Activated CD8-positive, alpha-beta memory T cell treated with anti-CD3 and anti-CD28 coated beads, Interleukin-2, amount 10 ng/mL, durations not matched to agents 7 days and 5 days (primary cell): ENCODE data around the gene MALRD1. TPM values are rescaled to one million over a fixed set of nuclear protein-coding genes. Genes with fewer than 3 reads are reported as not detected.

ENCODE experiments used
- ATAC-seq: fragments of 150-1000 bp; cut with Tn5 transposase; one replicate; pipeline ENCODE4 v1.10.0; 2021; ENCODE audit warnings: moderate library complexity
- CTCF ChIA-PET: fragments of 350-600 bp; sonication (Branson Sonifier 250); formaldehyde crosslinking; loops from one replicate; lab custom pipeline; 2021; ENCODE audit warnings: antibody characterized with exemption; lab: Charles Lee
- DNase-seq: peaks from one replicate; pipeline ENCODE4 v3.0.0-alpha.2; 2020
- H3K27ac Mint-ChIP-seq: one replicate; pipeline ENCODE4 v1.8.0; 2021; ENCODE audit warnings: mild to moderate bottlenecking, mixed read lengths
- H3K27me3 Mint-ChIP-seq: one replicate; pipeline ENCODE4 v1.8.0; 2021; ENCODE audit warnings: mixed read lengths
- H3K36me3 Mint-ChIP-seq: one replicate; pipeline ENCODE4 v1.8.0; 2021; ENCODE audit warnings: mild to moderate bottlenecking, mixed read lengths
- H3K4me1 Mint-ChIP-seq: one replicate; pipeline ENCODE4 v1.8.0; 2021; ENCODE audit warnings: mixed read lengths
- H3K4me3 Mint-ChIP-seq: one replicate; pipeline ENCODE4 v1.8.0; 2021; ENCODE audit warnings: mild to moderate bottlenecking, moderate library complexity, mixed read lengths
- H3K9me3 Mint-ChIP-seq: one replicate; pipeline ENCODE4 v1.8.0; 2022; ENCODE audit warnings: low read depth, mixed read lengths
- total RNA-seq, 2 experiments: library from RNA; stranded (reverse); gene quantifications; one replicate each; pipeline ENCODE4 v1.2.3, GENCODE V29; 2021

MALRD1 gene
- total RNA-seq, 2 experiments from 2014 or later = not detected

- Mint-ChIP-seq H3K4me1 (no peaks in the 10 kb centered on the region), H3K27ac (no peak overlapping the region), H3K36me3 (no peaks in the 10 kb centered on the region), H3K4me3 (no peak overlapping the region), H3K27me3 (no peaks in the 10 kb centered on the region), H3K9me3 (peaks cover 10% of the 10 kb centered on the region)
- DNase-seq (no peak), ATAC-seq (no peak)
- CTCF ChIA-PET = no interaction called here
Measured at GRCh38 chr10:19704544-19704943, 655.9 kb downstream of the MALRD1 start.

GRCh38 chr10:19705250-19705649 lies 656.6 kb downstream of the MALRD1 start:
- DNase-seq (no peak), ATAC-seq (no peak)
- Mint-ChIP-seq H3K27ac (no peak overlapping the region), H3K4me3 (no peak overlapping the region), H3K4me1 (no peaks in the 10 kb centered on the region), H3K9me3 (peaks cover 10% of the 10 kb centered on the region), H3K27me3 (no peaks in the 10 kb centered on the region), H3K36me3 (no peaks in the 10 kb centered on the region)
- CTCF ChIA-PET = no interaction called here

- CTCF ChIA-PET = no interaction called here
- no peak overlapping the region for H3K4me3 Mint-ChIP-seq
- H3K27ac Mint-ChIP-seq = no peak overlapping the region
- no peaks in the 10 kb centered on the region for H3K4me1 Mint-ChIP-seq
- no peaks in the 10 kb centered on the region for H3K27me3 Mint-ChIP-seq
- no peak for ATAC-seq
- H3K9me3 Mint-ChIP-seq = peaks cover 18% of the 10 kb centered on the region
- no peak for DNase-seq
- H3K36me3 Mint-ChIP-seq = no peaks in the 10 kb centered on the region
Measured at GRCh38 chr10:19706904-19707303, 658.3 kb downstream of the MALRD1 start.

- DNase-seq = no peak
- Mint-ChIP-seq H3K9me3 (peaks cover 16% of the 10 kb centered on the region), H3K36me3 (no peaks in the 10 kb centered on the region), H3K27ac (no peak overlapping the region), H3K4me3 (no peak overlapping the region), H3K4me1 (no peaks in the 10 kb centered on the region), H3K27me3 (no peaks in the 10 kb centered on the region)
- CTCF ChIA-PET = no interaction called here
- no peak for ATAC-seq
Measured at GRCh38 chr10:19707376-19707775, 658.8 kb downstream of the MALRD1 start.

DNA sequence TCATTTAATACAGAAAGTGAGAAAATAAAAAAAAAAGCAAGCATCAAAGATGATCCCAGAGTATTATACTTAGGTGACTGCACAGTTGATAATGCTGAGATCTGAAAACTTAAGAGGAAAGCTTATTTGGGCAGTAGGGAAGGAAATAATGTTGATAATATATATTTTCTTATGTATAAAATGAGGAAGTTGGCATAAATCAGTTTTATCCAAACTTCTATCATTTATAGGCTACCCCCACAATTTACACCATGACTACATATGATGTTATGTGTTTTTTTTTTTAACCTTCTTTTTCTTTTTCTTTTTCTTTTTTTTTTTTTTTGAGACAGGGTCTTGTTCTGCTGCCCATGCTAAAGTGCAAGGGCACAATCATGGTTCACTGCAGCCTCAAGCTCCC lies 659.4 kb downstream of the MALRD1 start:
- DNase-seq (no peak), ATAC-seq (no peak)
- Mint-ChIP-seq H3K4me1 (no peaks in the 10 kb centered on the region), H3K27ac (no peak overlapping the region), H3K4me3 (no peak overlapping the region), H3K27me3 (no peaks in the 10 kb centered on the region), H3K9me3 (peaks cover 18% of the 10 kb centered on the region), H3K36me3 (no peaks in the 10 kb centered on the region)
- CTCF ChIA-PET = no interaction called here

DNA sequence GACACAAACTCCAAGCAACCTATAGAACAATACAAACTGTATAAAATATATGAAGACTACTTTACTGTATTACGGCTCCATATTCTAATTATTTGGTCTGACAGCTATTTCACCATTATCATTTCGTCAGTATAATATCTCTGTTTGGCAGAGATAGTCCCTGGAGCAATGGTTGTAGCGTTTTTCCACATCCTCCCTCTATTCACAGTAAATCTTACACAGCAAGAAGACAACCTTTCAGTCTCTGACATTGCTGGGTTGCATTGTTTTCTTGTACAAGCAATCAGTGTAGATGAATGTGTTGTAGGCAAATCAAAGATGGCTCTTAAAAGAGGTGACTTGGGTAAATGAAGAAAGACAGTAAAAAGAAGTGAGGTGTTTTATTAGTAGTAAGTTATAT lies 662.0 kb downstream of the MALRD1 start:
- H3K9me3 Mint-ChIP-seq = peaks cover 28% of the 10 kb centered on the region
- CTCF ChIA-PET = no interaction called here
- no peak for DNase-seq
- no peaks in the 10 kb centered on the region for H3K36me3 Mint-ChIP-seq
- no peak for ATAC-seq
- H3K27me3 Mint-ChIP-seq = no peaks in the 10 kb centered on the region
- no peaks in the 10 kb centered on the region for H3K4me1 Mint-ChIP-seq
- no peak overlapping the region for H3K27ac Mint-ChIP-seq
- H3K4me3 Mint-ChIP-seq = no peak overlapping the region

- H3K4me1 Mint-ChIP-seq = no peaks in the 10 kb centered on the region
- H3K4me3 Mint-ChIP-seq = no peak overlapping the region
- DNase-seq = no peak
- H3K9me3 Mint-ChIP-seq = peaks cover 24% of the 10 kb centered on the region
- no peaks in the 10 kb centered on the region for H3K27me3 Mint-ChIP-seq
- H3K36me3 Mint-ChIP-seq = no peaks in the 10 kb centered on the region
- no peak for ATAC-seq
- H3K27ac Mint-ChIP-seq = no peak overlapping the region
- CTCF ChIA-PET = no interaction called here
Measured at GRCh38 chr10:19713159-19713558, 664.6 kb downstream of the MALRD1 start.

DNA sequence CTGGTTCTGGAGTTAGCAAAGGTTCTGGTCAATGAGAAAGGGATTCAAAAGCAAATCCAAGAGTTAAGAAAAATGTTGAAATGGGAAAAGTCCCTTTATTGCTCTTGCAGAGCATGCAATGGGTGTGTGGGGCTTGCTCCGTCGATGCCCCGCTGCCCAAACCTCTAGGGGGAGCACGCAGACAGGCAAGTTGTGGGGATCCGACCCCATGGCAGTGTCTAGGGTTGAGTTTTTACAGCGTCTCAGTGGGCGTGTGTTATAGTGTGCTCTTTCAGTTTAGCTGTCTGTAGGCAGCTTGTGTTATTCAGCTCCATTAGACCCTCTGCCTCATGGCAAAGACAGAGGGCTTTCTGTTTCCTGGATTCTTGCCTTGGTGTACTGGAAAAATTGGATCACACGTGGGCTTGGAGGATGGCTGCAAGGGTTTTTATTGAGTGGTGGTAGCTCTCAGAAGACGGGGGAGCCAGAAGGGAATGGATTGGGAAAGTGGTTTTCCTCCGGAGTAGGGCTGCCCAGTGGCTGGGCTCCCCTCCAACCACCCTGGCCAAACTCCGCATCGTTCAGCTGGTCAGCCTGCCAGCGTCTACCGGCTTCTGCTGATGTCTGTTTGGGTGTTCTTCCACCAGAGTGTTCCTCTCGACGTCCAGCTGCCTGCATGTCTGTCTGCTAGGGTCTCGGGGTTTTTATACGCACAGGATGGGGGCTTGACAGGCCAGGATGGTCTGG lies 665.4 kb downstream of the MALRD1 start:
- Mint-ChIP-seq H3K27me3 (no peaks in the 10 kb centered on the region), H3K4me1 (no peaks in the 10 kb centered on the region), H3K36me3 (no peaks in the 10 kb centered on the region), H3K4me3 (no peak overlapping the region), H3K9me3 (peaks cover 24% of the 10 kb centered on the region), H3K27ac (no peak overlapping the region)
- DNase-seq (no peak), ATAC-seq (no peak)
- CTCF ChIA-PET = no interaction called here

DNA sequence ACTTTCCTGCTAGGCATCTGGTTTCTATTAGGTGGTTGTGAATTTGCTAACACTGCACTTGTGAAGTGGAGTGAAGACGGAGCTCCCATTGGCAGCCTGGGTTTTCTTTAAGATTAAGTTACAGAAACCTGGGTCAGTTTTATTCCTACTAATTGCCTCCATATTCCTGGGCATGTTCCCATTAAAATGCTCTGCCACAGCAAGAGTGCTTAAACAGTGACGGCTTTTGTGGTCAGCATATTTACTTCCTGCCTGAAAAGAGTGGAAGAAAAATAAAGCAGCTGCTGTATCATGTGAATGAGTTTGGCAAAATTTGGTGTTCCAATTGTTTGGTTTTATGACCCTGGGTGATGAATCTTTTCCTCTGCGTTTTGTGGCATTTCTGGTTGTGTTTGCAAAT lies 670.7 kb downstream of the MALRD1 start:
- CTCF ChIA-PET = no interaction called here
- ATAC-seq = no peak
- no peak overlapping the region for H3K27ac Mint-ChIP-seq

GRCh38 chr10:19724287-19724686 lies 675.7 kb downstream of the MALRD1 start:
- Mint-ChIP-seq H3K4me3 (no peak overlapping the region), H3K4me1 (no peaks in the 10 kb centered on the region), H3K27ac (no peak overlapping the region), H3K9me3 (peaks cover 6% of the 10 kb centered on the region), H3K36me3 (no peaks in the 10 kb centered on the region), H3K27me3 (no peaks in the 10 kb centered on the region)
- CTCF ChIA-PET = no interaction called here
- DNase-seq (no peak), ATAC-seq (no peak)

More for the DNA sequence above, 670.7 kb downstream of the MALRD1 start:
- Mint-ChIP-seq H3K4me1 (no peaks in the 10 kb centered on the region), H3K4me3 (no peak overlapping the region), H3K36me3 (no peaks in the 10 kb centered on the region), H3K9me3 (peaks cover 8% of the 10 kb centered on the region), H3K27me3 (no peaks in the 10 kb centered on the region)
- DNase-seq = no peak

DNA sequence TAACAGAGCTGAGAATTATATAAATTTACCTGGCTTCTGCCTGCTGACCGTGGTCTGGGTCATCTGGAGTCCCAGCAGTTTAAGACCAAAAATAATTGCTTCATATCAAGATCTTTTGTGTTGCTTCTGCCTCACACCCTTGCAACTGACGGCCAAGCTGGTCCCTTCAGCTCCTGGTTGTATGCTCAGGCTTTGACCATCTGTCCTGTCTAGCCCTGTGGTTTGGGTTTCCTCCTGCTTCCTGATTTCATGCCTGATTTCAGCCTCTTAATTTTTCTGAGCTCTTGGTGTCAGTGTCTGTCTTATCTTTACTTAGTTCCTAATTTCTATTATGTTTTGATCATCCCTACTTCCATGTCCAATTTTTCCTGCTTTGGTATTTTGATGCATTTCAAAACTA lies 679.8 kb downstream of the MALRD1 start:
- CTCF ChIA-PET = no interaction called here
- Mint-ChIP-seq H3K36me3 (no peaks in the 10 kb centered on the region), H3K9me3 (peaks cover 8% of the 10 kb centered on the region), H3K4me1 (no peaks in the 10 kb centered on the region), H3K4me3 (no peak overlapping the region), H3K27ac (no peak overlapping the region), H3K27me3 (no peaks in the 10 kb centered on the region)
- DNase-seq (no peak), ATAC-seq (no peak)

GRCh38 chr10:19728964-19729363 lies 680.4 kb downstream of the MALRD1 start:
- H3K4me1 Mint-ChIP-seq = no peaks in the 10 kb centered on the region
- ATAC-seq (no peak), DNase-seq (no peak)
- no peak overlapping the region for H3K27ac Mint-ChIP-seq
- no peaks in the 10 kb centered on the region for H3K36me3 Mint-ChIP-seq
- H3K4me3 Mint-ChIP-seq = no peak overlapping the region
- CTCF ChIA-PET = no interaction called here
- no peaks in the 10 kb centered on the region for H3K27me3 Mint-ChIP-seq
- peaks cover 6% of the 10 kb centered on the region for H3K9me3 Mint-ChIP-seq

DNA sequence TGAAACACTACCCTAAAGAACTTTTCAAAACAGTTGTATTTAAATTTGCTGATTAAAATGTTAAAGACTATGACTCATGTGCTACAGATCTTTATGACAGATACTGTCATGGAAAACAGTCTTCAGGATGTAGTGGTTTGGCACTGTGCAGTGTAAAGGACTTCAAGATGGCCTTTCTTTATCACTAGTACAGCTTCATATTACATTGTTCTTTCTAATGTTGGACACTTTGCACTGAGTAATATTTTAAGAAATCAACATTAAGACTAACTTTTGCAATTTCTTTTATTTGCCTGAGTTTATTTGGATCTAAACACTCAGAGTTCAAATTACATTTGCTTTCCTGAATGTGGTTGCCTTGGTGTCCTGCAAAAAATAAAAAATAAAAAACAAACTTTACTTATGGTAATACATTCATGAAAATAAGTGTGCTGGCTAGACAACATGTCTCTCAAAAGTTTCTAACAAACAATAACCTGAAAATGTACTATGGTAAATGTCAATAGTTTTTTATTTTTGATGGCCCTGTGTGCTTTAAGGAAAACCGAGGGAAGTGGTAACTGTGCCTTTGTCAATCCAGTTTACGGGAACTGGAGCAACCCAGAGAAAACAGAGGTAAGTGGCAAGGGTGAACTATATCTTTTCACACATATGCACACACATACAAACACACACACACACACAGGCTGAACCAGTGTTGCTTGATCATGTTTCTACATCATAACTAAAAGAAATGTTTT lies 681.7 kb downstream of the MALRD1 start:
- Mint-ChIP-seq H3K4me3 (no peak overlapping the region), H3K4me1 (no peaks in the 10 kb centered on the region), H3K27me3 (no peaks in the 10 kb centered on the region), H3K9me3 (peaks cover 12% of the 10 kb centered on the region), H3K27ac (no peak overlapping the region), H3K36me3 (no peaks in the 10 kb centered on the region)
- ATAC-seq = no peak
- CTCF ChIA-PET = no interaction called here
- no peak for DNase-seq

DNA sequence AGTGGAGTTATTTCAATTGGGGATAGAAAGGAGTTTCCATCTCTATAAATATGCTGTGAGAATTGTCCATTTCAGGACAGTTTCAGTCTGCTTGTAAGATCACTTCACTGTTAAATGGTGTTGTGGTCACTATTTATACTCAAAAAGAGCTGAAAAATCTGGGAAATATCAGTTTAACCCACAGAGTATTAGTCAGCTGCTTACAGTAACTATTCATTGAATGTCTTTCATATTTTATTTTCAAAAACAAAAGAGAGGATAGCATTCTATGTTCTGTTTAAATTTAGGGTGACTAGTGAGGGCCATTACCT lies 682.3 kb downstream of the MALRD1 start:
- no peaks in the 10 kb centered on the region for H3K4me1 Mint-ChIP-seq
- H3K36me3 Mint-ChIP-seq = no peaks in the 10 kb centered on the region
- CTCF ChIA-PET = no interaction called here
- ATAC-seq (no peak), DNase-seq (no peak)
- H3K4me3 Mint-ChIP-seq = no peak overlapping the region
- no peak overlapping the region for H3K27ac Mint-ChIP-seq
- no peaks in the 10 kb centered on the region for H3K27me3 Mint-ChIP-seq
- H3K9me3 Mint-ChIP-seq = peaks cover 12% of the 10 kb centered on the region
